ENCODE measurements around the gene COP1.

DNA sequence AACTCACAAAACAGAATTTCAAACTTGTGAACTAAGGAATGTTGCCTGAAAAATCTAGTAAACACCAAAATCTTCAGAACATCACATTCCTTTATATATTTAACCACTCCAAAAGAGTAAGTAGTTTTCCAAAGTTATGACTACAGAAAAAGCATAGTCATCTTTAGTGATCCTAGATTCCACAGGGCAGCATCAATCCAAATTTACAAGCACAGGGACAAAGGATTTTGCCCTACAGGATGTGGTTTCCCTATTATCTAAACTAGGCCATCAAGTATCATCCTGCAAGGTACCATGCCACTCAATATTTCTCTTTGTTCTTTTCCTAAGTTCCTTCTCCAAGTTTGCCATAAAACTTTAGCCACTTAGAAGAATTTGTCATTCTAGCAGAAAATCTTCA is 33.0 kb downstream of the COP1 start:
- TF ChIP-seq, protein P1, sequence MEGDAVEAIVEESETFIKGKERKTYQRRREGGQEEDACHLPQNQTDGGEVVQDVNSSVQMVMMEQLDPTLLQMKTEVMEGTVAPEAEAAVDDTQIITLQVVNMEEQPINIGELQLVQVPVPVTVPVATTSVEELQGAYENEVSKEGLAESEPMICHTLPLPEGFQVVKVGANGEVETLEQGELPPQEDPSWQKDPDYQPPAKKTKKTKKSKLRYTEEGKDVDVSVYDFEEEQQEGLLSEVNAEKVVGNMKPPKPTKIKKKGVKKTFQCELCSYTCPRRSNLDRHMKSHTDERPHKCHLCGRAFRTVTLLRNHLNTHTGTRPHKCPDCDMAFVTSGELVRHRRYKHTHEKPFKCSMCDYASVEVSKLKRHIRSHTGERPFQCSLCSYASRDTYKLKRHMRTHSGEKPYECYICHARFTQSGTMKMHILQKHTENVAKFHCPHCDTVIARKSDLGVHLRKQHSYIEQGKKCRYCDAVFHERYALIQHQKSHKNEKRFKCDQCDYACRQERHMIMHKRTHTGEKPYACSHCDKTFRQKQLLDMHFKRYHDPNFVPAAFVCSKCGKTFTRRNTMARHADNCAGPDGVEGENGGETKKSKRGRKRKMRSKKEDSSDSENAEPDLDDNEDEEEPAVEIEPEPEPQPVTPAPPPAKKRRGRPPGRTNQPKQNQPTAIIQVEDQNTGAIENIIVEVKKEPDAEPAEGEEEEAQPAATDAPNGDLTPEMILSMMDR (IDR thresholded peaks at IDR 0.05), result no peak
- TF ChIP-seq POLR2A (IDR thresholded peaks at IDR 0.05), result no peak

All from right lobe of liver (tissue), 4 donors.